SK-N-MC (cell line): ENCODE results near the gene TSEN2.
"Not testable (repeated sequence)": the region's sequence is repeated elsewhere in the genome, so short reads cannot be mapped to it uniquely, and the experiment has no call there.

ENCODE experiments used
- DNase-seq: peaks from one replicate; pipeline ENCODE4 v3.0.0-alpha.2; 2011; ENCODE audit warnings: low read depth, low spot score
- H3K27ac ChIP-seq: fragments of 200-600 bp; sonication (generic); 2 replicates; pipeline ENCODE4 v1.5.1; 2016; ENCODE audit warnings: mixed run types
- H3K36me3 ChIP-seq: fragments of 200-600 bp; sonication (generic); 2 replicates; pipeline ENCODE4 v1.6.1; 2017; ENCODE audit warnings: antibody characterized with exemption, low read length, mixed read lengths; ENCODE audit not compliant: insufficient read depth
- H3K4me3 ChIP-seq: fragments of 200-600 bp; sonication (generic); 2 replicates; pipeline ENCODE4 v1.5.1; 2016
- H3K9ac ChIP-seq: fragments of 200-600 bp; sonication (generic); 2 replicates; pipeline ENCODE4 v1.8.0; 2017; ENCODE audit warnings: mixed run types, mixed read lengths; ENCODE audit not compliant: insufficient read length
- H3K9me3 ChIP-seq: fragments of 200-600 bp; sonication (generic); 2 replicates; pipeline ENCODE4 v1.6.1; 2017; ENCODE audit warnings: low read depth, mild to moderate bottlenecking, antibody characterized with exemption, low read length, moderate library complexity, mixed read lengths
- EZH2 ChIP-seq: fragments of 200-600 bp; sonication (generic); IDR thresholded peaks from one replicate; pipeline ENCODE4 v1.6.1; 2017; ENCODE audit warnings: antibody characterized with exemption
- FOXP2 ChIP-seq: optimal IDR thresholded peaks from 2 replicates; pipeline ENCODE3; 2011; ENCODE audit warnings: mild to moderate bottlenecking, moderate library complexity; ENCODE audit not compliant: insufficient read depth; ENCODE audit errors: extremely low read length, control extremely low read depth
- POLR2AphosphoS5 ChIP-seq: IDR thresholded peaks from 2 replicates; pipeline ENCODE4 v1.6.1; 2012; ENCODE audit warnings: mild to moderate bottlenecking, low read depth, low read length, borderline replicate concordance

TSEN2 gene

GRCh38 chr3:12536423-12536822 lies 52.1 kb downstream of the TSEN2 start:
- DNase-seq: no peak
- no peak for TF ChIP-seq EZH2
- no peak for TF ChIP-seq POLR2AphosphoS5
- no peak for TF ChIP-seq FOXP2
- H3K27ac ChIP-seq: no peak overlapping the region
- no peaks in the 10 kb centered on the region; the same call in 1 of the 2 replicates for H3K36me3 ChIP-seq
- no peak overlapping the region for H3K9ac ChIP-seq
- H3K9me3 ChIP-seq: no peaks in the 10 kb centered on the region
- no peak overlapping the region for H3K4me3 ChIP-seq

GRCh38 chr3:12541625-12542024 lies 57.3 kb downstream of the TSEN2 start:
- Histone ChIP-seq H3K9ac (no peak overlapping the region), H3K9me3 (no peaks in the 10 kb centered on the region), H3K4me3 (no peak overlapping the region), H3K36me3 (no peaks in the 10 kb centered on the region; the same call in 1 of the 2 replicates), H3K27ac (no peak overlapping the region)
- TF ChIP-seq FOXP2 (no peak), EZH2 (no peak), POLR2AphosphoS5 (no peak)
- DNase-seq: no peak

- not testable (repeated sequence) for DNase-seq, H3K27ac ChIP-seq, H3K36me3 ChIP-seq, H3K4me3 ChIP-seq, H3K9ac ChIP-seq, H3K9me3 ChIP-seq
Observed at GRCh38 chr3:12543497-12543896, 59.2 kb downstream of the TSEN2 start.

- no peaks in the 10 kb centered on the region; the same call in 1 of the 2 replicates for H3K36me3 ChIP-seq
- no peak overlapping the region for H3K27ac ChIP-seq
- no peak for DNase-seq
- TF ChIP-seq EZH2 (no peak), POLR2AphosphoS5 (no peak), FOXP2 (no peak)
- H3K9me3 ChIP-seq: no peaks in the 10 kb centered on the region
- H3K9ac ChIP-seq: no peak overlapping the region
- H3K4me3 ChIP-seq: no peak overlapping the region
Observed at GRCh38 chr3:12544652-12545472, 60.6 kb downstream of the TSEN2 start.

GRCh38 chr3:12545473-12545791 lies 61.2 kb downstream of the TSEN2 start, which contains the start of gene MKRN2OS:
Gene MKRN2OS (minus strand): TSS chr3:12545499. CDS start chr3:12545464, 35 bp downstream.
- Histone ChIP-seq H3K9me3 (no peaks in the 10 kb centered on the region), H3K36me3 (no peaks in the 10 kb centered on the region; the same call in 1 of the 2 replicates), H3K27ac (no peak within 1 kb of the TSS), H3K4me3 (no peak within 1 kb of the TSS), H3K9ac (no peak within 1 kb of the TSS)
- TF ChIP-seq EZH2 (no peak), POLR2AphosphoS5 (no peak), FOXP2 (no peak)
- no peak for DNase-seq

- Histone ChIP-seq H3K9me3 (no peaks in the 10 kb centered on the region), H3K36me3 (no peaks in the 10 kb centered on the region), H3K27ac (no peak overlapping the region), H3K4me3 (no peak overlapping the region), H3K9ac (no peak overlapping the region)
- no peak for TF ChIP-seq FOXP2
- TF ChIP-seq EZH2: no peak
- TF ChIP-seq POLR2AphosphoS5: no peak
- no peak for DNase-seq
Observed at GRCh38 chr3:12549971-12550760, 65.9 kb downstream of the TSEN2 start.

- Histone ChIP-seq H3K36me3 (no peaks in the 10 kb centered on the region), H3K4me3 (no peak overlapping the region), H3K9ac (no peak overlapping the region), H3K9me3 (no peaks in the 10 kb centered on the region), H3K27ac (no peak overlapping the region)
- TF ChIP-seq EZH2: no peak
- TF ChIP-seq POLR2AphosphoS5: no peak; the same call in 1 of the 2 replicates
- TF ChIP-seq FOXP2: no peak
- DNase-seq: no peak
Observed at GRCh38 chr3:12553921-12554391, 69.7 kb downstream of the TSEN2 start.

- peak overlapping the region; percentile 36; the same call in 1 of the 2 replicates for H3K27ac ChIP-seq
- no peaks in the 10 kb centered on the region for H3K36me3 ChIP-seq
- no peaks in the 10 kb centered on the region for H3K9me3 ChIP-seq
- peak overlapping the region; percentile 89 for H3K4me3 ChIP-seq
- no peak for TF ChIP-seq FOXP2
- no peak for TF ChIP-seq EZH2
- no peak for TF ChIP-seq POLR2AphosphoS5
- peak overlapping the region; percentile 74 for H3K9ac ChIP-seq
- DNase-seq: no peak
Observed at GRCh38 chr3:12556314-12556689, 72.0 kb downstream of the TSEN2 start.
